SK-N-MC (cell line): ENCODE results near the gene AMN.

Experiments
- EZH2 ChIP-seq: fragments of 200-600 bp; sonication (generic); IDR thresholded peaks from one replicate; pipeline ENCODE4 v1.6.1; 2017; ENCODE audit warnings: antibody characterized with exemption
- POLR2AphosphoS5 ChIP-seq: IDR thresholded peaks from 2 replicates; pipeline ENCODE4 v1.6.1; 2012; ENCODE audit warnings: mild to moderate bottlenecking, low read depth, low read length, borderline replicate concordance

DNA sequence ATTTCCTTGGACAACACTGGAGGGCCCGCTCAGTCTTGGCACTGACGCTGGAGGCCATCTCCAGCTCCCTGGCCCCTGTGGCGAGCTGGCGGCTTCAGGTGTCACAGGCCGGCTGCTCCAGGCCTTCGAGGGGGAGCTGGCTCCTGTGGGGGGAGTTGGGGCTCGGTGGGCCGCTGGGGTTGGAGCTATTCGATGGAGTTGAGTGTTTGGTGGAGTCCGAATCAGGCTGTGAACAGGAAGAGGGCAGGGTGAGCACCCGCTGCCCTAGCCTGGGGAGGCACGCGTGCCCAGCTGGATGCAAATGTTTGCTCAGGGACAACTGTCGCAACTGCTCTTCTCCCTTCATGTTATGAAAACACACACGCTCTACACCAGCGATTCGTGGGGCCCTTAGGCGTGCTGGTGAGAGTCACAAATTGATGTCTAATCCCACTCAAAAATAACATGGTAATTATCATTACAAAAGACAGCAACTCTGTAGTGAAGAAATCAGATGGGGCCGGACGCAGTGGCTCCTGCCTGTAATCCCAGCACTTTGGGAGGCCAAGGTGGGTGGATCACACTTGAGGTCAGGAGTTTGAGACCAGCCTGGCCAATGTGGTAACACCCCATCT is 11.3 kb downstream of the AMN start:
- TF ChIP-seq POLR2AphosphoS5 = no peak
- no peak for TF ChIP-seq EZH2
